Superior temporal gyrus (tissue), 1 donor: ENCODE results near the gene ENO2.
A peak's percentile ranks its signal among the peaks of the same experiment; 100 is the strongest.
"Not testable (repeated sequence)": the region's sequence is repeated elsewhere in the genome, so short reads cannot be mapped to it uniquely, and the experiment has no call there.

Experiments used
- DNase-seq: peaks from one replicate; pipeline ENCODE4 v3.0.0-alpha.2; 2016; ENCODE audit errors: extremely low spot score

The ENO2 gene

GRCh38 chr12:6886206-6886999 is 28.0 kb upstream of the ENO2 start:
- DNase-seq, result not testable (repeated sequence)

- DNase-seq, result no peak
Observed at GRCh38 chr12:6887460-6887859, 26.9 kb upstream of the ENO2 start.

GRCh38 chr12:6888360-6888759 is 26.0 kb upstream of the ENO2 start:
- DNase-seq, result no peak

- DNase-seq, result not testable (repeated sequence)
Observed at GRCh38 chr12:6888794-6889193, 25.6 kb upstream of the ENO2 start.

- not testable (repeated sequence) for DNase-seq
Observed at GRCh38 chr12:6889775-6890573, 24.4 kb upstream of the ENO2 start.

- peak; percentile 96 for DNase-seq
Observed at GRCh38 chr12:6890789-6891645, 23.4 kb upstream of the ENO2 start.

GRCh38 chr12:6891646-6892001 is 22.8 kb upstream of the ENO2 start:
- DNase-seq, result no peak

GRCh38 chr12:6892683-6893082 is 21.7 kb upstream of the ENO2 start:
- not testable (repeated sequence) for DNase-seq

GRCh38 chr12:6894321-6894720 is 20.1 kb upstream of the ENO2 start:
- no peak for DNase-seq

GRCh38 chr12:6896846-6897435 is 17.4 kb upstream of the ENO2 start:
- no peak for DNase-seq

- DNase-seq, result no peak
Observed at GRCh38 chr12:6899427-6899826, 15.0 kb upstream of the ENO2 start.

GRCh38 chr12:6899837-6900519 is 14.4 kb upstream of the ENO2 start:
- no peak for DNase-seq

GRCh38 chr12:6902448-6902847 is 11.9 kb upstream of the ENO2 start:
- no peak for DNase-seq

GRCh38 chr12:6903722-6904121 is 10.7 kb upstream of the ENO2 start:
- no peak for DNase-seq

- peak; percentile 98 for DNase-seq
Observed at GRCh38 chr12:6904280-6905276, 9.8 kb upstream of the ENO2 start, which contains the start of gene LRRC23. LRRC23 (plus strand) TSS chr12:6904822; CDS start chr12:6905634, 812 bp downstream.

GRCh38 chr12:6905414-6906040 is 8.9 kb upstream of the ENO2 start:
- no peak for DNase-seq

GRCh38 chr12:6908141-6908540 is 6.2 kb upstream of the ENO2 start:
- not testable (repeated sequence) for DNase-seq

GRCh38 chr12:6909421-6910145 is 4.8 kb upstream of the ENO2 start:
- no peak for DNase-seq
